Lower leg skin (tissue), 3 donors: ENCODE measurements around the gene TK2.

ENCODE experiments used
- POLR2A ChIP-seq, 2 donors: fragments of 450-650 bp; IDR thresholded peaks; one replicate each; pipeline ENCODE4 v1.6.1; 2016 to 2017; ENCODE audit warnings: antibody characterized with exemption in 2 of 2, mild to moderate bottlenecking in 1 of 2, moderate library complexity in 1 of 2
- TF ChIP-seq, protein P1 (sequence below), 3 donors: fragments of 450-650 bp; IDR thresholded peaks; one replicate each; pipeline ENCODE4 v1.5.1; 2016; ENCODE audit warnings: antibody characterized with exemption in 3 of 3, mild to moderate bottlenecking in 3 of 3, moderate library complexity in 2 of 3

DNA sequence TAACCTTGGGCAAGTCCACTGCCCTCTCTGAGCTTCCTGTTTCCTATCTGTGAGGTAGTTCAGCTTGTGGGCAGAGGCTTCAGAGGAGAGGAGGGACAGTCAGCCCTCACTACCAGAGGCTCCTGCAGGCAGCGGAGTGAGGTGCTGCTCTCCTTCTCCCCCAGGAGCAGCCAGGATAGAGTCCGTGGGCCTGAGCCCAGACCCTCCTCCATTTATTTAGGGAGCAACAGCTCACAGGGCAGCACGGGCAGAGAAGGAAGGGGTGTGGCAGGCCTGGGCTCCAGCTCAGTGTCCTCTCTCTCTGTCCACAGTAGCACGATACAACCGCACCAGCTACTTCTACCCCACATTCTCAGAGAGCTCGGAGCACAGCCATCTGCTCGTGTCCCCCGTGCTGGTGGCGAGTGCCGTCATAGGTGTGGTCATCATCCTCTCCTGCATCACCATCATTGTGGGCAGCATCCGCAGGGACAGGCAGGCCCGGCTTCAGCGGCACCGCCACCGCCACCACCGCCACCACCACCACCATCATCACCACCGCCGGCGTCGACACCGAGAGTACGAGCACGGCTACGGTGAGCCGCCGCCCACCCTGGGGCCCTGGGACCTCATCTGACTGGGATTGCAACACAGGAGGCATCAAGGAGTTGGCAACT, 80.5 kb downstream of the TK2 start:
- TF ChIP-seq, protein P1, sequence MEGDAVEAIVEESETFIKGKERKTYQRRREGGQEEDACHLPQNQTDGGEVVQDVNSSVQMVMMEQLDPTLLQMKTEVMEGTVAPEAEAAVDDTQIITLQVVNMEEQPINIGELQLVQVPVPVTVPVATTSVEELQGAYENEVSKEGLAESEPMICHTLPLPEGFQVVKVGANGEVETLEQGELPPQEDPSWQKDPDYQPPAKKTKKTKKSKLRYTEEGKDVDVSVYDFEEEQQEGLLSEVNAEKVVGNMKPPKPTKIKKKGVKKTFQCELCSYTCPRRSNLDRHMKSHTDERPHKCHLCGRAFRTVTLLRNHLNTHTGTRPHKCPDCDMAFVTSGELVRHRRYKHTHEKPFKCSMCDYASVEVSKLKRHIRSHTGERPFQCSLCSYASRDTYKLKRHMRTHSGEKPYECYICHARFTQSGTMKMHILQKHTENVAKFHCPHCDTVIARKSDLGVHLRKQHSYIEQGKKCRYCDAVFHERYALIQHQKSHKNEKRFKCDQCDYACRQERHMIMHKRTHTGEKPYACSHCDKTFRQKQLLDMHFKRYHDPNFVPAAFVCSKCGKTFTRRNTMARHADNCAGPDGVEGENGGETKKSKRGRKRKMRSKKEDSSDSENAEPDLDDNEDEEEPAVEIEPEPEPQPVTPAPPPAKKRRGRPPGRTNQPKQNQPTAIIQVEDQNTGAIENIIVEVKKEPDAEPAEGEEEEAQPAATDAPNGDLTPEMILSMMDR (IDR thresholded peaks at IDR 0.05): no peak
- no peak for TF ChIP-seq POLR2A (IDR thresholded peaks at IDR 0.05)
